Activated effector memory CD4-positive, alpha-beta T cell treated with anti-CD3 and anti-CD28 coated beads, Interleukin-2, amount 50 U/mL, for 16 hours (primary cell): ENCODE measurements around the gene NOSIP.
A peak's percentile ranks its signal among the peaks of the same experiment; 100 is the strongest.

Experiments used
- DNase-seq: peaks from one replicate; pipeline ENCODE4 v3.0.0-alpha.2; 2020

The NOSIP gene

DNA sequence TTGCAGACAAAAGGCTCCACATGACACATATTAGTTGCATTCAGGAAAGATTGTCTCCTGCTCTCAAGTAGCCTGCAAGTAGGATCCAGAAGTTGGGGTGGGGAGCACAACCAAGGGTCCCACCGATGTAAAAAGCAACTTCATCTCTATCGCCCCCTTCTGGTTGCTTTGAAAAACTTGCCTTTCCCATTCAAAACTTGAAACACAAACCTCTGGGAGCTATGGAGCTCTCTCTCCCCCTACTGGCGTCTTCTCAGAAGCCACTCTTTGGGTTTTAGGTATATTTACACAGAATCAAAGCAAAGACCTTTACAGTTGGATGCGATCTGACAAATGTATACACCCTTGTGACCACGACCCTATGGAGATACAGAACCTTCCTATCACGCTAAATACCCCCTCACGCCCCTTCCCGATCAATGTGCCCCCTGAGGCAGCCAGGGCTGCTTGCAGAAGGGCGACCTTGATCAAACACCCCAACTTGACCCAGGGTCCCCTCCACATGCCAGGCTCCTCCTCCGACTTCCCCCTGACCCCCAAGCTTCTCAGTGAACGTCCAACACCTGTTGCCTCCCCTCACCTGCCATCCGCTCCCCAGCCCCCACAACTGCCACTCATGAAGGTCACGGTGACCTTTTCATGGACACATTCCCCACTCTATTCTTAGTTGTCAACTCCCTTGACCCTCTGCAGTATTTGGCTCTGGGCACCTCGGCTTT lies 10.1 kb downstream of the NOSIP start:
- DNase-seq, result peak; percentile 83

DNA sequence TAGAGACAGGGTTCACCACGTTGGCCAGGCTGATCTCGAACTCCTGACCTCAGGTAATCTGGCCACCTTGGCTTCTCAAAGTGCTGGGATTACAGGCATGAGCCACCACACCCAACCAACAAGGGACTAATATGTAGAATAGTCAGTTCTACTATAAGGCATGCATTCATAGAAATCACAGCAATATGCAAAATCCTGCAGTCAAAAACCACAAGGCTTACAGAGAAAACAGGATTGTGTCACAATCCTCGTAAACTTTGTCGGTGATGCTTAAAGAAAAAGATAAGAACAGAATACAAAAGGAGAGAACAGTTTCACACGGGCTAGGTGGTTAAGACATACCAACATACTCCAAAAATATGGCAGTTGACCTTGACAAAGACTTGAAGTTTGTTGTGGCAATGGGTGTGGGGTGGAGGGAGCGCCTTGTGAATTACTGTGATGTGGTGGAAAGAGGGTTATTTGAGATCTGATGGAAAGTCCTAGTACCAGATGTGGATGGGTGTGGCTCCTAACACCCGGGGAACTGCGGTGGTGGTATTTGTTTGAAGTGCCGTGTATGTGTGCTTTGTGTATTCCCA lies 12.4 kb downstream of the NOSIP start:
- peak; percentile 86 for DNase-seq

DNA sequence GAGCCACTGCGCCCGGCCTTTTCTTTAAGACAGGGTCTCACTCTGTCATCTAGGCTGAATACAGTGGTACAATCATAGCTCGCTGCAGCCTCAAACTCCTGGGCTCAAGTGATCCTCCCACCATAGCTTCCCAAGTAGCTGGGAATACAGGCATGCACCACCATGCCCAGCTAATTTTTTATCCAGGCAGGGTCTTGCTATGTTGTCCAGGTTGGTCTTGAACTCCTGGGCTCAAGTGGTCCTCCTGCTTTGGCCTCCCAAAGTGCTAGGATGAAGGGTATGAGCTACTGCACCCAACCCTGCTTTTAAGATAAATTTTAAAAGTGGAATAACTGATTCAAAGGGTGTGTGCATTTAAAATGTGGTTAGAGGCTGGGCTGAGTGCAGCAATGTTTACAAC lies 14.1 kb downstream of the NOSIP start:
- DNase-seq, result no peak

DNA sequence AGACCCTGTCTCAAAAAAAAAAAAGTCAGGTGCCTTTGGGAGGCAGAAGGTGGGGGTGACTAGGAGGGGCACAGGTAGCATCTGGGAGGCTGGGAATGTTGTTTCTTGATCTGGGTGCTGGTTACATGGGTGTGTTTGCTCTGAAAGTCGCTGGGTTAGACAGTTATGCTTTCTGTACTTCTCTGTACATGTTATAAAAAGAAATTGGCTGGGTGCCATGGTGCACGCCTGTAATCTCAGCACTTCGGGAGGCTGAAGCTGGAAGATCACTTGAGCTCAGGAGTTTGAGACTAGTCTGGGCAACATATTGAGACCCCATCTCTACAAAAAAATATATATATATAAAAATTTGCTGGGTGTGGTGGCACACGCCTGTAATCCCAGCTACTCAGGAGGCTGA lies 15.1 kb downstream of the NOSIP start:
- DNase-seq, result no peak

DNA sequence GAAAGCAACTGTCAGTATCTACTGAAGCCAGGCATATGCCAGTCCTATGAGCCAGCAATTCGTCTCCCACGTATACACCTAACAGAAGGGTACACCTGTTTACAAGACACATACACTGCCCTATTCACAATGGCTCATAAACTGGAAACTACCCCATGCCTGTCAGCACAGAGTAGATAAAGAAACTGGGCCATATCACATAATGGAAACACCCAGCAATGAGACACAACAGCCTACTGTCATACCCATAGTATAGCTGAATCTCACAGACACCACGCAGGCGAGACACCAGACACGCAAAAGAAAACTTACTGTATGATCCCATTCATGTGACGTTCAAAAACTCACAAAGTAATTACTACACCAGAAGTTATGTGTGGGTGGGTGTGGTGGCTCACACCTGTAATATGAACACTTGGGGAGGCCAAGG lies 15.7 kb downstream of the NOSIP start:
- peak; percentile 81 for DNase-seq

DNA sequence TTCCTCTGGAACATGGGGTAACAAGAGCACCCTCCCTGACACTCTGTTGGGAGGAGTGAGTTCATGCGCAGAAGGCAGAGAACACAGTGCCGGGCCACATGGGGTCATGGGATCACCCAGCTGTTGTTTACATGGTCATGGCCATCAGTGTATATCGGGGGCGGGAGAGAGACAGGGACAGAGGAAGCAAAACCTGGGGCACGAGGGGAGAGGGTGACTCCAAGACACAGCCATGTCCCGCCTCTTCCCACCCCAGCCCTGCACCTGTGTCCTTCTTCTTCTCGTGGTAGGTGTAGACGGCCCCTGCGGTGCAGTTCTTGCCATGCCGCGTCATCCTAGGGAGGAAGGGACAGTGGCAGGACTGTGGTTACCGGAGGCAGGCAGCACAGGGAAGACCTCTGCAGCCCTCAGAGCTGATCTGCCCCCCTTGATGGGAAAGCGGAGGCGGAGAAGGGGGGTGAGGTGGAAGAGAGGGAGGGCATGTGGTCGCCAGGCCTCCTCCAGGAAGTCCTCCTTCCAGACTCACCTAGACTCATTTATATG lies 19.9 kb downstream of the NOSIP start:
- peak; percentile 82 for DNase-seq

DNA sequence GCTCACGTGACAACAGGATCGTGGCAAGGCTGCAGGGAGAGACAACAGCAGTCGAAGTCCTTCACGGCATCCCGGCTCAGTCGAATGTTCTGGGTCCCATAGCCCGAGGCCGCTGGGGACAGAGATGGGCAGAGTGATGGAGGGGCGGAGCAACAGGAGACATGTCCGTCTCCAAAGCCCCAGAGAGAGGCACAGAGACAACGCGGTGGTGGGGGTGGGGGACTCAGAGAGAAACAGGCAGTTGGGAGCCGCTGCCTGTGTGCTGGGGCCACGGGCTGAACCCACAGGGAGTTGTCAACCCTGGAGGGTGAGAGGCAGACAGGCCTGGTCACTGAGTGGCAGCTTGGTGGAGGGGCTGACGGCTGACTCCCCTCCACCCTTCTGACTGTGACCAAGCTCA lies 20.4 kb downstream of the NOSIP start:
- no peak for DNase-seq

DNA sequence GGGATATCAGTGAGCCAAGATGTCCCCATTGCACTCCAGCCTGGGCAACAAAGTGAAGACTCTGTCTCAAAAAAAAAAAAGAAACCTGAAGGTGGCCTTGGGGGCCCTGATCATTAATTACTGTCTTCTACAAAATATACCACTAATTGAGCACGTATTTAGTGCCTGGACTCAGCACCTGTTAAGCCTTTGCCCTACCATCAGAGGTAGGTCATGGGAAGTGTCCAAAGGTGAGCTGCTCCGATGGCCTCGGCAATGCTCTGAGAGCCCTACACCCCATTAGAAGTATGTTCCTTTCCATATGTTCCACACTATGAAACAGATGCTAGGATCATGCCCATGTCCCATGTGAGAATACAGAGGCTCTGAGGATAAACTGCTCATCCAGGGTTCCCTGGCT lies 20.9 kb downstream of the NOSIP start:
- no peak for DNase-seq

DNA sequence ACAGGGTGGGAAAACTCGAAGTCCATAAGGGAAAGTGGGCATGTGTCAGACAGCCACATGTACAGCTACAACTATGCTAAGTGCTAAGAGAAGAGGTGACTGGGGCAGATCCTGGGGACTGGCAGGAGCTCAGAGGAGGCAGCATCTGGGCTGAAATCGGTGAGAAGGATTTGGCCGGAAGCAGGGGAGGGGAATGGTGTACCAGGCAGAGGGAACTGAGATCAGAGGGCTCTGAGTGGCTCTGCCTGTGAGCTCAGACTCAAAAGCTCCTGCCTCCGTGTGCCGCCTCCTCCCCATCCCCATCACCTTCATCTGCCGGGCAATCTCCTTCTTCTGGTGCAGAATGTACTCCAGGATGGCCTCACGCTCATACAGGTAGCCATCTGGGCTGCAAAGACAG lies 21.8 kb downstream of the NOSIP start:
- DNase-seq, result peak; percentile 69

DNA sequence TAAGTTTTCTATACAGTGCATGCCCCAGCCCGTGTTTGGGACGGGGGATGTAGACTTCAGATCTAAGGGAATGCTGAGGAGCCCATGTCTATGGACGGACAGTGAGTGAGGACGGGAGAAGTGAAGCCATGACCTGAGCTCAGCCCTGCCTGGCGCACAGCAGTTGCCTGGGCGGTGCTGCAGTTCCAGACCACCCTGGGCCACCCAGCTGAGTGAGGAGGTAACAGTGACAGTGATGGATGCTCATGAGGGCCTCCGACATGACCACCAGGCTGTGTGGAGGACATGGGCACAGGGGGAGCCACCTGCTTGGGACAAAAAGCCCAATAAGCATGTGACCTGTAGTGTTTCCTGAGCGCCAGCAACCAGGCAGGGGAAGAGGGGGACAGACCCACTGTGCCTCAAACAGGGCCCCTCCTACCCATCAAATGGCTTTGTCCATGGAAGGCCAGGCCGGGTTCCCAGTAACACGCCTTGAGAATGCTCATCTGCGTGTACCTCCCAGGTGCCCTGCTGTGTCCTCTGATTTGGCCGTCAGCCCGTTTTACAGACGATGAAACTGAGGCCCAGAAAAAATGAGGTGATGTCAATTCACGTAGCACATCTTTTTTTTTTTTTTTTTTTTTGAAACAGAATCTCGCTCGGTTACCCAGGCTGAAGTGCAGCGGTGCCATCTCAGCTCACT lies 22.6 kb downstream of the NOSIP start:
- no peak for DNase-seq

DNA sequence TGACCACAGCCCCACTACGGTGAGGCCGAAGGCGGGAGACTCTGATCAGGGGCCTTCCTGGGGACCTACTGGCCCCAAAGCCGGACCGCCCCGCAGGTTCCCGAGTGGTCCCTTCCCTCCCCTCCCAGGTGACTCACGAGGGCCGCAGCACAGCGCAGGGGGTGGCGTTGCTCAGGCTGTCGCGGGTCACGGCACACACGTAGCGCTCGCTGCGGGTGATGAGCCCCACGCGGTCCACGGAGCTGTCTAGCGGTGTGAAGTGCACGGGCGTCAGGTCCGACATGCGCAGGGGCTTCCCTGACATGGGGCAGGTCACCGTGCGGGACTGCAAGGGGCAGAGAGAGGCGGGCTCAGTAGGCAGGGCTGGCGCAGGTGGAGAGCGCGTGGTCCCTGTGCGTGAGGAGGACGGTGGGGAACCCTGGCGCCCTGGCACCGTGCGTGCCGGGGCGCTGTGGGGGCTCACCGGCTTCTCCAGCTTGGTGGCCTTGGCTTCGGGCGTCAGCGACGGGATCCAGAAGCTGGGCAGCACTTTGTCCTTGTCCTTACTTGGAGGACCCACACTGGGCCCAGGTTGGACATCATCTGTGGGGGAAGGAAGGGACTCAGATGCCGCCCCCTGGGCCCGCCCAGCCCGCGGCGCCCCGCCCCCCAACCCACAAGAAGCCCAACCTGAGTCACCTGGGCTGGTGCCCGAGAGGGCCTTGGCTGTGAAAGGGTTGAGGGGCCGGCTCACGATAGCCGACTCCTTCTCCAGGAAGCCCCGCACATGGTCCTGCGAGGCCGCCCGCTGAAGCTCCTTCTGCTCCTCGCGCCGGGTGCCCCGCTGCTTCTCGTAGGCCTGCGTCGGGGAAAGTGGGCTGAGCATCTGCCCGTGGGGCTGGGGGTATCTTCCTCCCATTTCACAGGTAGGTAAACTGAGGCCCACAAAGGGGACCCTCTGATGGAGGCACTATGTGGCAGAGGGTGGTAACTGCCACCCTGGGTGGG lies 23.7 kb downstream of the NOSIP start:
- peak; percentile 77 for DNase-seq

DNA sequence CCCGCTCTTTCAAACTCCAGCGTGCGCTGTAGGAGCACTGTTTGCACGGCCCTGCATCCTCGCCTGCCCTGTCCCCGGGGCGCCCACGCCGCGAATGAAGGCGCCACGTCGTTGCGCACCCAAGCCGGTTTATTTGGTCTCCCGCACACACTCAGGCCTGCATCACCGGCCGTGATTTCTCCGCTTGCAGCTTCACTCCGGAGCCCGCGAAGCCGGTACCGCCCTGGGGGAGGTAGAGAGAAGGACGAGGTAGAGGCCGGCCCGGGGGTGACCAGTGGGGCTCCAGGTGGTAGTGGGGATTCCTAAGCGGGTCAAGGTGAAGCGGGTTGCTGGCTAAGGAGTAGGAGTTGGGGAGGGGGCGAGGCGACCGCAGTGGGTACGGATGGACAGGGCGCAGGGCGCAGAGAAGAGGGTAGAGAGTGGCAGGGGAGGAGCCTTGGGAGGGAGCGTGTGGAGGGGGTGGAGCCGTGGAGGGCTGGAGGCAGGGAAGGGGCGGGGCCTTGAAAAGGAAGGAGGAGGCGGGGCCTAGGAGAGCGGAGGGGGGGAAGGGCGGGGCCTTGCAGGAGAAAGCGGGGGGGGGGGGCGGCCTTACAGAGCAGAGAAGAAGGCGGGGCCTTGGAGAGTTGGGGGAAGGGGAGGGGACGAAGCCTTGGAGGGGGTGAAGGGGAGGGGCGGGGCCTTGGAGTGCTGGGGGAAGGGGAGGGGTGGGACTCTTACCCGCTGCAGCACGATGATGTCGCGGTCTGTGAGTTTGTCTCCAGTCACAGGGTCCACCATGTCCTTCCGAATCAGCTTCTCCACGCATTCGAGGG lies 24.6 kb downstream of the NOSIP start:
- peak; percentile 89 for DNase-seq

DNA sequence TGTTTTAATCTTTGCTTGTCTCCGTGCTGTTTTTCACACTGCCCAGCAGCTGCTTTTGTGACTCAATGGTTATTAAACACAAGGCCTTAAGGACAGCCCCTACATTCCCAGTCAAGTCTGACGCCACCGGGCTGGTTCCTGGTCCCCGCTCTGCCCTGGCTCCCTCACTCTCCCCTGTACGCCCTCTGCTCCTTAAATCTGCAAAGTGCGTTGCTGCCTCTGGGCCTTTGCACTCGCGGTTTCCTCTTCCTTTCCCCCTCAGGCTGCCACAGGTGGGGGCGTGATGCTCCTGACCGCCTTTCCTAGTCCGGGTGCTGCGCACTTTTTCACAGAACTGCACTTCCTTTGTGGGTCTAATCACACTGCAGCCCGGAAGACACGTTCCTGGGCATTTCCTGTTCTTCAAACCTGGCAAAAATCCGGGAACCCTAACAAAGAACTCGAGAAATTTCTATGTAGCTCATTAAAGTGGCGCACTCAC lies 25.6 kb downstream of the NOSIP start:
- DNase-seq, result peak; percentile 82

DNA sequence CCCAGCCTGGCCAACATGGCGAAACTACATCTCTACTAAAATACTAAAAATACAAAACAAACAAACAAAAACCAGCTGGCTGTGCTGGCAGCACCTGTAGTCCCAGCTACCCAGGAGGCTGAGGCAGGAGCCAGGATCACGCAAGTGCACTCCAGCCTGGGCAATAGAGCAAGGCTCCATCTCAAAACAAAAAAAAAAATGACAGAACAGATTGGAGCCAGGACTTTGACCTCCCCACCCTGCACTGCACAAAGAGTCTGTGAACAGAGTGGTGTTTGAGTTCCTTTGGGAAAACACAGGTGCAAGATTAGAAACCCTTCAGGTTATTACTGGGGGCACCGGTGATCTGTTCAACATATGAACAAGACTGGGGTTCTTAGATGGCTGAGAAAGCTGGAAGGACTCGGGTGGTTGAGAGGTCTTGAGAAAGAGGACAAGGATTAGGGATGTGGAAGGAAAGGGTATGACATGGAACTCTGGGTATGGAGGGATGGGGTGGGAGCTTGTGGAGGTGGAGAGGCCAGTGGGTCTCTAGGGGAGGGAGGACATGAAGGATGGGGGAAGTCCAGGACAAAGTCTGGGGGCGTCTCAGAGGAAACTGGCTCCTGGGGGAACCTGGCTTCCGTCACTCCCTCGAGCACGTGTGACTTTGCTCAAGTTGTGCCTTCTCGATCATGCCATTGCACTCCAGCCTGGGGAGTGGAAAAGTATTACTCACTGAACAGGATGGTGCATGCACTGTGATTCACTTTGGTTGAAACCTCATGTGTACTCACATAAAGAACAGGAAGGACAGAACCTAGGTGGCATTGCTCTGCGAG lies 26.7 kb downstream of the NOSIP start:
- peak; percentile 84 for DNase-seq

DNA sequence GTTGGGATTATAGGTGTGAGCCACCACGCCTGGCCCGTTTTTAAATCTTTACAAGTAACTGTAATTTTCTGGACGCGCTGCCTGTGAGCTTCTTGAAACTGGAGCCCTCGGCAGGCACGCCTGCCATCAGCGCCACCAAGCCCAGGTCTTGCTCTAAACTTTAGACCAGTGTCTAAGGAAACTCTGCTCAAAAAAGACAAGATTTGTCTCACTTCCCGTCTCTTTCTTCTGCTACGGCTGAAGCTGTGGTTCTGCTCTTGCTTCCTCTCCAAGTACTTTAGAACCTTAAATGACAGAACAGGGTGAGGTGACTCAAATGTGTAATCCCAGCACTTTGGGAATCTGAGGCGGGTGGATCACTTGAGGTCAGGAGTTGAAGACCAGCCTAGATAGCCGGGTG lies 27.6 kb downstream of the NOSIP start:
- DNase-seq, result no peak

DNA sequence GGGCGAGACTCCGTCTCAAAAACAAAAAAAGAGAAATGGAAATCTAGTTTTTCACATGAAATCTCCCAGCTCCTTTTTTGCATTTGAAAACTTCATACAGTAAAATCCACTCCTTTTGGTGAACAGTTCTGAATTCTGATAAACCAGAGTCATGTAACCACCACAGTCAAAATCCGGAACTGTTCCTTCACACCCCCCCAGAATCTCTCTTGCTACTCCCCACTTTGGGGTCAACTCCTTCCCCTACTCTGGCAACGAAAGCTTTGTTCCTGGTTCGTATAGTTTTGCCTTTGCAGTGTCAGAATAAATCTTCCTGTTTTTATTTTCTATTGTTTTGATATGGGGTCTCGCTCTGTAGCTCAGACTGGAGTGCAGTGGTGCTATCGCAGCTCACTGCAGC lies 28.8 kb downstream of the NOSIP start:
- DNase-seq, result no peak

DNA sequence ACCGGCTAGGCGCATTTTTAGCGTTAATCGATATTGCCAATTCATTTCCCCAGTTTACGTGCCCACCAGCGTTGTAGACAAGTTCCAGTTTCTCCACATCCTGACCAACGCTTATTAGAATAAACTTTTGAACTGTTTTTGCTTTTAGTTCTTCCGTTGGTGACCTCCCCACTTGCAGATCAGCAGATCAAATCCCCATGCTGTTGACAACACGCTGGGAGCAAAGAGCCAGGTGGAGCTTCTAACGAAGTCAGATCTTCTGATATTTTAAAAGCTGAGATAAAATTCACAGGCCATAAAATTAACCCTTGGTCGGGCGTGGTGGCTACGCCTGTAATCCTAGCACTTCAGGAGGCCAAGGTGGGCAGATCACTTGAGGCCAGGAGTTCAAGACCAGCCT lies 31.3 kb downstream of the NOSIP start:
- no peak for DNase-seq

DNA sequence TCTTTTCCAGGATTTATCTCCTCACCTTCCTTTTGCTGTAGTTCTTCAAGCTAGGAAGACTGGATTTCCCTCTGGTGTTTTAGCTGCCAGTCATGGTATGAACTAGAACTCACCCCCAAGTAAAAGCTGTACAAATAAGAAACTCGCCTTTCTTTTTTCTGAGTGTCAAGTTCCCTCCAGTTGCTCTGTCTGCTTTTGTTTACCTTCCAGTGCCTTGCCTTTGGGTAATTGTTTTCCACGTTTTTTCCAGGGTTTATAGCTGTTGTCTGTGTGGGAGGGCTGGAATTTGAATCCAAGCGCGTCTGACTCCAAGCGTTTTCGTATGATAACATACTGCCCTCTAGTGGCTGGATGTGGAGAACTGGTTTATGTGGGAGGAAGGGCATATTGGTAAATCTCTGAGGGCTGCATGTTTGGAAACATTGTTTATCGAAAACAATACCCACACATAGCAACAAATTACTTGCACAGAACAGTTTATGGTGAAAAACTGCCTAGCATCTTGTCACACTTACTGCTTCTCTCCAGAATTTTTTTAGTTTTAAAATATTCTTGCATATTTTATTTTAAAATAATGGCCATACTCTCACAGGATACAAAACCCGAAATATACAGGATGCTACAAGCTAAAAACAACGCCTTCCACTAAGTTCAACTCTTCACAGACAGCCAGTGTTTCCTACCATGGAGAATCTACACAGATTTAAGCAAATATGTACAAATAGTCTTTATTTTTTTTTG lies 33.4 kb downstream of the NOSIP start:
- DNase-seq, result peak; percentile 77

DNA sequence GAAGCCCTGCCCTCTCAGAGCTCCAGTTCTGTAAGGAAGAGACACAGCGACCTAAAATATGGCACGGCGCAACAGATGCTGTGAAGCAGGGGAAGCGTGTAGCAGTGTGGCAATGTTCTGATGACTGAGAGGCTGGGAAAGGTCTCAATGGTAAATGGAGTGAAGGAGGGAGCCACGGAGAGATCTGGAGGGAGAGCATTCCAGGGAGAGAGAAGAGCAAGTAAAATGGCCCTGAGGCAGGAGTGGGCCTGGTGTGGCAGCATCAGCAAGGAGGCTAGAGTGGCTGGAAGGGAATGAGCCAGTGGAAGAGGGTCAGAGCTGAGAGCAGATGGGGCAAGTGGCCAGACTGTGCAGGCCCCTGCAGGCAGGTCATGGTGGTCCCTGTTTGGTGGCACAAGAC lies 36.2 kb downstream of the NOSIP start:
- DNase-seq, result no peak

DNA sequence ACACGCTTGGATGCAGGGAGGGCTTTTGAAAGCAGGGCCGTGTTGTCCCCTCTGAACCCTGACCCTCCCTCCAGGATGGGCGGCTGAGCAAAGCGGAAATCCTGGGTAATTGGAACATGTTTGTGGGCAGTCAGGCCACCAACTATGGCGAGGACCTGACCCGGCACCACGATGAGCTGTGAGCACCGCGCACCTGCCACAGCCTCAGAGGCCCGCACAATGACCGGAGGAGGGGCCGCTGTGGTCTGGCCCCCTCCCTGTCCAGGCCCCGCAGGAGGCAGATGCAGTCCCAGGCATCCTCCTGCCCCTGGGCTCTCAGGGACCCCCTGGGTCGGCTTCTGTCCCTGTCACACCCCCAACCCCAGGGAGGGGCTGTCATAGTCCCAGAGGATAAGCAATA lies 37.3 kb downstream of the NOSIP start:
- no peak for DNase-seq
